Ovary (tissue), 3 donors: ENCODE data around the gene TERB1.

Experiments used
- EP300 ChIP-seq: sonication (generic); formaldehyde crosslinking; IDR thresholded peaks from one replicate; pipeline ENCODE4 v1.6.1; 2017; ENCODE audit warnings: antibody characterized with exemption
- POLR2A ChIP-seq: fragments of 450-650 bp; IDR thresholded peaks from one replicate; pipeline ENCODE4 v1.6.1; 2017; ENCODE audit warnings: antibody characterized with exemption, mild to moderate bottlenecking, moderate library complexity
- TF ChIP-seq, protein P1 (sequence below), 3 donors: fragments of 450-650 bp in 2 of 3; fragments of 200-600 bp in 1 of 3; IDR thresholded peaks; one replicate each; pipeline versions ENCODE4 v1.5.1 to v1.8.0; 2016 to 2022; ENCODE audit warnings: antibody characterized with exemption in 3 of 3, mild to moderate bottlenecking in 1 of 3
- donor health status: DM: no; HTN: no; CAD: no.

DNA sequence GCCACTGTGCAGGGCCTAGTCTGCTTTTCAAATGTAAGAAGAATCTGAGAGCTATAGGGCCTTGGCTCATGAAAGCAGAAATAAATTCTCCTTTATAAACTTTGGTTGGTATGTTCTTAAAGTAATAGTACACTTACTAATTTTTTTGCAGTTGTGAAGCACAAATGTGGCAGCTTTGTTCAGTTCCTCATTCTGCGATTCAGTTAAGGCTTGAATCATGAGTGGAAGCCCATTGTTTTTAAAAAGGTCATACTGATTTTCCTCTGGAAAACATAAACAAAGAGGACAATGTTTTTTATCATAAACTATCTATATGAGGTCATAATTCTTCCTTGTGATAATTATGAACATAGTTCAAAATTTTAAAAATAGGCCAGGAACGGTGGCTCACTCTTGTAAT lies 26.4 kb downstream of the TERB1 start:
- TF ChIP-seq, protein P1, sequence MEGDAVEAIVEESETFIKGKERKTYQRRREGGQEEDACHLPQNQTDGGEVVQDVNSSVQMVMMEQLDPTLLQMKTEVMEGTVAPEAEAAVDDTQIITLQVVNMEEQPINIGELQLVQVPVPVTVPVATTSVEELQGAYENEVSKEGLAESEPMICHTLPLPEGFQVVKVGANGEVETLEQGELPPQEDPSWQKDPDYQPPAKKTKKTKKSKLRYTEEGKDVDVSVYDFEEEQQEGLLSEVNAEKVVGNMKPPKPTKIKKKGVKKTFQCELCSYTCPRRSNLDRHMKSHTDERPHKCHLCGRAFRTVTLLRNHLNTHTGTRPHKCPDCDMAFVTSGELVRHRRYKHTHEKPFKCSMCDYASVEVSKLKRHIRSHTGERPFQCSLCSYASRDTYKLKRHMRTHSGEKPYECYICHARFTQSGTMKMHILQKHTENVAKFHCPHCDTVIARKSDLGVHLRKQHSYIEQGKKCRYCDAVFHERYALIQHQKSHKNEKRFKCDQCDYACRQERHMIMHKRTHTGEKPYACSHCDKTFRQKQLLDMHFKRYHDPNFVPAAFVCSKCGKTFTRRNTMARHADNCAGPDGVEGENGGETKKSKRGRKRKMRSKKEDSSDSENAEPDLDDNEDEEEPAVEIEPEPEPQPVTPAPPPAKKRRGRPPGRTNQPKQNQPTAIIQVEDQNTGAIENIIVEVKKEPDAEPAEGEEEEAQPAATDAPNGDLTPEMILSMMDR (IDR thresholded peaks at IDR 0.05), result no peak
- no peak for TF ChIP-seq POLR2A
- no peak for TF ChIP-seq EP300
